ENCODE results near the gene PRSS8. TPM values are rescaled to one million over a fixed set of nuclear protein-coding genes. Genes with fewer than 3 reads are reported as not detected.

The PRSS8 gene
- total RNA-seq, 2 donors from 2014 or later: not detected

GRCh38 chr16:31133046-31133501 lies 2.5 kb downstream of the PRSS8 start:
- DNase-seq (ENCODE audit: low spot score): no peak
- no peaks in the 10 kb centered on the region for H3K9me3 ChIP-seq
- peaks cover 37% of the 10 kb centered on the region for H3K36me3 ChIP-seq
- no peak for ATAC-seq (ENCODE audit: insufficient number of reproducible peaks, low FRiP score, low read depth)
- peaks cover 0 to 3% of the 10 kb centered on the region in 2 donors for H3K4me1 ChIP-seq (ENCODE audit: control insufficient read depth in 1 of 2, low read depth in 2 of 2)
- TF ChIP-seq, protein P1, sequence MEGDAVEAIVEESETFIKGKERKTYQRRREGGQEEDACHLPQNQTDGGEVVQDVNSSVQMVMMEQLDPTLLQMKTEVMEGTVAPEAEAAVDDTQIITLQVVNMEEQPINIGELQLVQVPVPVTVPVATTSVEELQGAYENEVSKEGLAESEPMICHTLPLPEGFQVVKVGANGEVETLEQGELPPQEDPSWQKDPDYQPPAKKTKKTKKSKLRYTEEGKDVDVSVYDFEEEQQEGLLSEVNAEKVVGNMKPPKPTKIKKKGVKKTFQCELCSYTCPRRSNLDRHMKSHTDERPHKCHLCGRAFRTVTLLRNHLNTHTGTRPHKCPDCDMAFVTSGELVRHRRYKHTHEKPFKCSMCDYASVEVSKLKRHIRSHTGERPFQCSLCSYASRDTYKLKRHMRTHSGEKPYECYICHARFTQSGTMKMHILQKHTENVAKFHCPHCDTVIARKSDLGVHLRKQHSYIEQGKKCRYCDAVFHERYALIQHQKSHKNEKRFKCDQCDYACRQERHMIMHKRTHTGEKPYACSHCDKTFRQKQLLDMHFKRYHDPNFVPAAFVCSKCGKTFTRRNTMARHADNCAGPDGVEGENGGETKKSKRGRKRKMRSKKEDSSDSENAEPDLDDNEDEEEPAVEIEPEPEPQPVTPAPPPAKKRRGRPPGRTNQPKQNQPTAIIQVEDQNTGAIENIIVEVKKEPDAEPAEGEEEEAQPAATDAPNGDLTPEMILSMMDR (IDR thresholded peaks at IDR 0.05): no peak
- H3K27me3 ChIP-seq (replicated peaks; ENCODE audit: insufficient read depth): no peaks in the 10 kb centered on the region
- H3K27ac ChIP-seq: no peak overlapping the region
- no peak overlapping the region for H3K4me3 ChIP-seq

GRCh38 chr16:31132303-31132979 lies 3.1 kb downstream of the PRSS8 start:
- Histone ChIP-seq H3K27me3 (replicated peaks; ENCODE audit: insufficient read depth) (no peaks in the 10 kb centered on the region), H3K9me3 (no peaks in the 10 kb centered on the region), H3K36me3 (peaks cover 42% of the 10 kb centered on the region), H3K27ac (no peak overlapping the region), H3K4me1 (ENCODE audit: control insufficient read depth in 1 of 2, low read depth in 2 of 2) (no peaks in the 10 kb centered on the region), H3K4me3 (no peak overlapping the region)
- TF ChIP-seq, protein P1 (IDR thresholded peaks at IDR 0.05): no peak
- DNase-seq (ENCODE audit: low spot score) (no peak), ATAC-seq (ENCODE audit: insufficient number of reproducible peaks, low FRiP score, low read depth) (no peak)

GRCh38 chr16:31131841-31132271 lies 3.7 kb downstream of the PRSS8 start:
- Histone ChIP-seq H3K36me3 (peaks cover 48% of the 10 kb centered on the region), H3K4me3 (no peak overlapping the region), H3K27ac (no peak overlapping the region), H3K9me3 (no peaks in the 10 kb centered on the region), H3K27me3 (replicated peaks; ENCODE audit: insufficient read depth) (no peaks in the 10 kb centered on the region), H3K4me1 (ENCODE audit: control insufficient read depth in 1 of 2, low read depth in 2 of 2) (no peaks in the 10 kb centered on the region)
- TF ChIP-seq, protein P1 (IDR thresholded peaks at IDR 0.05): no peak
- DNase-seq (ENCODE audit: low spot score) (no peak), ATAC-seq (ENCODE audit: insufficient number of reproducible peaks, low FRiP score, low read depth) (no peak)

GRCh38 chr16:31131416-31131815 lies 4.1 kb downstream of the PRSS8 start:
- peaks cover 49% of the 10 kb centered on the region for H3K36me3 ChIP-seq
- H3K4me3 ChIP-seq: no peak overlapping the region
- no peaks in the 10 kb centered on the region for H3K27me3 ChIP-seq (replicated peaks; ENCODE audit: insufficient read depth)
- H3K9me3 ChIP-seq: no peaks in the 10 kb centered on the region
- TF ChIP-seq, protein P1 (IDR thresholded peaks at IDR 0.05): no peak
- H3K4me1 ChIP-seq (ENCODE audit: control insufficient read depth in 1 of 2, low read depth in 2 of 2): no peaks in the 10 kb centered on the region
- ATAC-seq (ENCODE audit: insufficient number of reproducible peaks, low FRiP score, low read depth) (no peak), DNase-seq (ENCODE audit: low spot score) (no peak)
- no peak overlapping the region for H3K27ac ChIP-seq

DNA sequence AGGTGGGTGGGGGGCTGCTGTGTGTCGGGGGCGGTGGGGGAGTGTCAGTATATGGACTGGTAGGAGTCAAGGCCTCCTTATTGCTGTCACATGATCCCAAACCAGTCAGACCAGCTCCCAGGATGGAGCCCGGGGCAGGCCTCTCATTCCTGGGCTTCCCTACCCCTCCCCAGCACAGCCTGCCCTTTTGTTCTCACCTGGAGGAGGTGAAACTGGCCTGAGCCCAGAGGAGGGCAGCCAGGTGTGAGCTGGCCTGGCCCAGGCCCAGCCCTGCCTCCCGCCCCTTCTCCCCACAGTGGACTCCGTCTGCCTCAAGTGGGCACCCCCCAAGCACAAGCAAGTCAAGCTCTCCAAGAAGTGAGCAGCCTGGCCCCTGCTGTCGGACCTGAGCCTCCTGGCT lies 4.6 kb downstream of the PRSS8 start:
- Histone ChIP-seq H3K4me1 (ENCODE audit: control insufficient read depth in 1 of 2, low read depth in 2 of 2) (no peaks in the 10 kb centered on the region), H3K27ac (no peak overlapping the region), H3K4me3 (no peak overlapping the region), H3K9me3 (no peaks in the 10 kb centered on the region), H3K36me3 (peaks cover 52% of the 10 kb centered on the region), H3K27me3 (replicated peaks; ENCODE audit: insufficient read depth) (no peaks in the 10 kb centered on the region)
- ATAC-seq (ENCODE audit: insufficient number of reproducible peaks, low FRiP score, low read depth): no peak
- no peak for DNase-seq (ENCODE audit: low spot score)
- TF ChIP-seq, protein P1 (IDR thresholded peaks at IDR 0.05): no peak

Measured in thoracic aorta (tissue), 2 donors.